ENCODE results near the gene PAPLN.

DNA sequence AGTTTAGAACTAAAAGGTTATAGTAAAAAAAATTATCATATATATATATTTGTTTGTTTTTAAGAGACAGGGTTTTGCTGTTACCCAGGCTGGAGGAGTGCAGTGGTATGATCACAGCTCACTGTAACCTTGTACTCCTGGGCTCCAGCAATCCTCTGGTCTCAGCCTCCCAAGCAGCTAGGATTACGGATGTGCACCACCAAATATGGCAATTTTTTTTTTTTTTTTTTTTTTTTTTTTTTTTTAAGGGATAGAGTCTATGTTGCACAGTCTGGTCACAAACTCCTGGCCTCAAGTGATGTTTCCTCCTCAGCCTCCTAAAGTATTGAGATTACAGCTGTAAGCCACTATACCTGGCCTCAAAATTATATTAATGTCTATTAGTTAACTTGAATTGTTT lies 48.7 kb downstream of the PAPLN start:
- TF ChIP-seq CTCF (conservative IDR thresholded peaks at IDR 0.05) (no peak), EZH2 (IDR thresholded peaks at IDR 0.05; ENCODE audit: low read depth) (no peak)

All from PC-9 (cell line).